AG04450 (cell line): ENCODE data around the gene TRPC4AP. TPM values are rescaled to one million over a fixed set of nuclear protein-coding genes. Genes with fewer than 3 reads are reported as not detected.

Experiments
- CTCF ChIA-PET: fragments of 300-600, 350-600 bp; formaldehyde crosslinking; extraction: SDS; loops from one replicate; lab custom pipeline; 2022; ENCODE audit warnings: antibody characterized with exemption, inconsistent platforms; lab: Charles Lee
- POLR2A ChIA-PET: fragments of 350-600 bp; formaldehyde crosslinking; extraction: SDS; loops from one replicate; lab custom pipeline; 2021; ENCODE audit warnings: antibody characterized with exemption, inconsistent platforms; lab: Yijun Ruan, JAX
- DNase-seq: peaks from one replicate; pipeline ENCODE4 v3.0.0-alpha.2; 2011; ENCODE audit warnings: low read depth, low spot score
- H3K27ac ChIP-seq: one replicate; pipeline ENCODE4 v1.5.1; 2012; ENCODE audit warnings: low read depth, low read length, control low read depth
- H3K27me3 ChIP-seq: one replicate; pipeline ENCODE4 v1.6.0; 2012; ENCODE audit warnings: low read length; ENCODE audit not compliant: control insufficient read depth, insufficient read depth
- H3K4me3 ChIP-seq: 2 replicates; pipeline ENCODE4 v1.5.1; 2011; ENCODE audit warnings: mild to moderate bottlenecking, low read depth, low read length, control low read depth
- H3K9me3 ChIP-seq: 2 replicates; pipeline ENCODE4 v1.5.1; 2012; ENCODE audit warnings: low read length; ENCODE audit not compliant: control insufficient read depth, insufficient read depth
- CTCF ChIP-seq: IDR thresholded peaks from 2 replicates; pipeline ENCODE4 v1.5.1; 2011; ENCODE audit warnings: low read depth, low read length, control low read depth, inconsistent platforms
- polyA plus RNA-seq: library from polyadenylated mRNA; depleted of rRNA; stranded (reverse); fragments of >200 nt; gene quantifications from 2 replicates; pipeline ENCODE4 v1.2.3, GENCODE V29; 2011

TRPC4AP gene
- polyA plus RNA-seq, 1 experiment = 85.4 TPM

- TF ChIP-seq CTCF = no peak
- CTCF ChIA-PET = interaction anchor here (0.6 to 2.9 kb wide), 5 partner anchors 11 to 271 kb away, joined by 3 to 8 read pairs (median 4); partner anchors contain the start of gene MMP24OS
- Histone ChIP-seq H3K27me3 (no peaks in the 10 kb centered on the region), H3K9me3 (no peaks in the 10 kb centered on the region), H3K27ac (no peak overlapping the region), H3K4me3 (no peak overlapping the region)
- POLR2A ChIA-PET = no interaction called here
- DNase-seq = no peak
Measured at GRCh38 chr20:35133735-35134134, 41.1 kb upstream of the TRPC4AP start.

GRCh38 chr20:35133031-35133430 is 40.4 kb upstream of the TRPC4AP start:
- Histone ChIP-seq H3K27me3 (no peaks in the 10 kb centered on the region), H3K9me3 (no peaks in the 10 kb centered on the region), H3K27ac (no peak overlapping the region), H3K4me3 (no peak overlapping the region)
- DNase-seq = no peak
- POLR2A ChIA-PET = no interaction called here
- no peak for TF ChIP-seq CTCF
- CTCF ChIA-PET = interaction anchor here (1.8 to 2.9 kb wide), 2 partner anchors 12 to 37 kb away, joined by 6 to 8 read pairs; no protein-coding TSS in a partner anchor

GRCh38 chr20:35131934-35132333 is 39.3 kb upstream of the TRPC4AP start:
- TF ChIP-seq CTCF = no peak
- ChIA-PET CTCF (interaction anchor here (2.3 to 2.9 kb wide), 2 partner anchors 13 to 36 kb away, joined by 6 to 8 read pairs; no protein-coding TSS in a partner anchor), POLR2A (no interaction called here)
- DNase-seq = no peak
- Histone ChIP-seq H3K4me3 (no peak overlapping the region), H3K9me3 (no peaks in the 10 kb centered on the region), H3K27me3 (no peaks in the 10 kb centered on the region), H3K27ac (no peak overlapping the region)

GRCh38 chr20:35129647-35130069 is 37.1 kb upstream of the TRPC4AP start:
- no peak overlapping the region for H3K4me3 ChIP-seq
- no peak overlapping the region for H3K27ac ChIP-seq
- no peak for TF ChIP-seq CTCF
- CTCF ChIA-PET = interaction anchor here (1.5 to 2.3 kb wide), 2 partner anchors 15 to 80 kb away, joined by 4 to 6 read pairs; no protein-coding TSS in a partner anchor
- POLR2A ChIA-PET = no interaction called here
- no peaks in the 10 kb centered on the region for H3K27me3 ChIP-seq
- H3K9me3 ChIP-seq = no peaks in the 10 kb centered on the region
- no peak for DNase-seq

GRCh38 chr20:35125753-35126152 is 33.1 kb upstream of the TRPC4AP start:
- POLR2A ChIA-PET = no interaction called here
- H3K4me3 ChIP-seq = no peak overlapping the region
- DNase-seq = no peak
- H3K27me3 ChIP-seq = no peaks in the 10 kb centered on the region
- no peaks in the 10 kb centered on the region for H3K9me3 ChIP-seq
- CTCF ChIA-PET = interaction anchor here (1.3 to 2.2 kb wide), 2 partner anchors 19 to 30 kb away, joined by 3 to 9 read pairs; no protein-coding TSS in a partner anchor
- TF ChIP-seq CTCF = no peak
- H3K27ac ChIP-seq = no peak overlapping the region
